GM19455 (cell line): Measurements from ENCODE around the gene MAMLD1.
"Not testable (repeated sequence)": the region's sequence is repeated elsewhere in the genome, so short reads cannot be mapped to it uniquely, and the experiment has no call there.

Experiments
- ATAC-seq: cut with Tn5 transposase; IDR thresholded peaks from one replicate; pipeline ENCODE4 v1.9.1; 2021; ENCODE audit not compliant: unreplicated experiment

MAMLD1 gene

GRCh38 chrX:150362599-150363481 is at the start of gene MAMLD1:
Gene MAMLD1 (plus strand): TSS chrX:150363317. CDS start chrX:150445517, 82,200 bp downstream.
- ATAC-seq, result no peak

- ATAC-seq, result no peak
Observed at GRCh38 chrX:150313514-150313913, 49.6 kb upstream of the MAMLD1 start.

GRCh38 chrX:150314186-150314585 is 48.9 kb upstream of the MAMLD1 start:
- no peak for ATAC-seq

GRCh38 chrX:150316564-150316963 is 46.6 kb upstream of the MAMLD1 start:
- ATAC-seq, result no peak

GRCh38 chrX:150323020-150323419 is 40.1 kb upstream of the MAMLD1 start:
- ATAC-seq, result no peak

DNA sequence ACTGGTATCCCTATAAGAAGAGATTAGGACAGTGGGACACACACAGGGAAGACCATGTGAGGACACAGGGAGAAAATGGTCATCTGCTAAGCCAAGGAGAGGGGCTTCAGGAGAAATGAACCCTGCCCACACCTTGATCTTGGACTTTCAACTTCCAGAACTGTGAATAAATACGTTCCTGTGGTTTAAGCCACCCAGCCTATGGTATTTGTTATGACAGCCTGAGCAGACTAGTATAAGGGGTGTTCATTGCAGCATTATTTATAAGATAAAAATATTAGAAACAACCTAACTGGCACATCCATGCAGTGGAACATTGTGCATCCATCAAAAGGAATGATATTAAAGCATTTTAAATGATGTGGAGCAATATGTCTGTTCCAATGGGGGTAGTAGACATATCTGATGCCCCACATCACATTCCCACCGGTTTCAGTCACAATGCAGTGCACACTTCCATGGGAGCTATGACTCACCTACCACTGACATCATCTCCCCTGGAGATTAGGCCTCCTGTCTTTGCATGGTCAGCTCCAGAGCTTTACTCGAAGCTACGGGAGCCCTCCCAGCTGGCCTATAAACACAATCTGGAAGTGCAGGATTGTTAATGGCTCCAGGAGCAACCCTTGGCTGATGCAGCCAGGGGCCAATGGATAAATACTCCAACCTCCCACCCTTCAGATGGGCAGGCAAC is 38.9 kb upstream of the MAMLD1 start:
- ATAC-seq, result no peak

DNA sequence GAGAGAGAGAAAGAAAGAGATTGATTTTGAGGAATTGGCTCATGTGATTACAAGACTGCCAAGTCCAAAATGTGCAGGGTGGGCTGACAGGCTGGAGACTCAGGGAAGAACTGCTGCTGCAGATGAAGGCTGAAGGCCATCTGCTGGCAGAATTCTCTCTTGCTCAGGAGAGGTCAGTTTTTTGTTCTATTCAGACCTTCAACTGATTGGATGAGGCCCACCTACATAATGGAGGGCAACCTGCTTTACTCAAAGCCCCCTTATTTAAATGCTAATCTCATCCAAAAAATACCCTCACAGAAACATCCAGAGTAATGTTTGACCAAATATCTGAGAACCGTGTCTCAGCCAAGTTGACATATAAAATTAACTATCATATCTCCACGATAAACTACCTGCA is 38.2 kb upstream of the MAMLD1 start:
- ATAC-seq, result no peak

DNA sequence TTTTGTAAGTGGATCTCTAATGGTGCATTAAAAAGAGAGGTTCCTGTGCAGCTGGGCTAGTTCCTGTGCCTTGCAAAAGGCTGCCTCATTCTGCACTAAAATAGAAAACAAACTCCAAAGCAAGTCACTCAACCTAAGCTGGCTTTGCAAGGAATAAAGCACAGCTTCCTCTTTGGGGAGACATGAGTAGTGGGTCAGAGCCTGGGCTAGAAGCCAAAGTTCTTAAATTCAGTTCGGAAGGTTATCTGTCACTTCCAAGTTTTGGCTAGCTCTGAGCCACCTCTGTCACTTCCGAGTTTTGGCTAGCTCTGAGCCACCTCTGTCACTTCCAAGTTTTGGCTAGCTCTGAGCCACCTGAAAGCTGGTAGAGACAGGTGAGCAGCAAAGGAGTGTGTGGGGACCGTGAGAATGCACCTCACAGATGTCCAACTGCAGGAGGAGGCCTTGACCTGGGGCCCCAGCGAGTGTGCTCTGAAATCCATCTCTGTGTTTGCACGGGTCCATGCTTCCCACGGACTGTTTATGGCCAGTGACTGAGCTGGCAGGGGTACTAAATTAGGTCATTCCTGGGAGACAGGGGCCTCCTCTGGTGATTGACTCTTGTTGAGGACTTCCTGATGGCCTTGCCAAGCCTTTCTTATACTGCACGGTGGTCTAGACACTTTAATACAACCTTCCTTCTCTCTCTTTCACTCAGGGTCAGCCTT is 36.4 kb upstream of the MAMLD1 start:
- ATAC-seq, result no peak

DNA sequence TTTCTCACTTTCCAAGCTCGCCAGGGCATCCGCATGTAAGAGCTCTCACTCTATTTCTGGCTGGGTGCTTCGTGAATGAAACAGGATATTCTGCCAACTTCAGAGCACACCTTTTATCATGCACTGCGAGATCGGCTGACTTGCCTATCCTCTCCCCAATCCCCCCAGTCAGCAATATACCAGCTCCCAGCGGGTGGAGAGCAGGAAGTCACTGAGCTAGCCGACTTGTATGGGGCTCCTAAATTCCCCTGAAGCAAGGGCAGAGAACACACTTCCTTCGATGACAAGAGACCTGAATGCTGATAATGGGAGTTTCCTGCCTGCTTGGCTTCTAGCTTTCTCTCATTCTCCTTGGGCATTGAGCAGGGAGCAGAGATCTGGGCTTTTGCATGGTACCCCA is 33.8 kb upstream of the MAMLD1 start:
- ATAC-seq, result no peak

DNA sequence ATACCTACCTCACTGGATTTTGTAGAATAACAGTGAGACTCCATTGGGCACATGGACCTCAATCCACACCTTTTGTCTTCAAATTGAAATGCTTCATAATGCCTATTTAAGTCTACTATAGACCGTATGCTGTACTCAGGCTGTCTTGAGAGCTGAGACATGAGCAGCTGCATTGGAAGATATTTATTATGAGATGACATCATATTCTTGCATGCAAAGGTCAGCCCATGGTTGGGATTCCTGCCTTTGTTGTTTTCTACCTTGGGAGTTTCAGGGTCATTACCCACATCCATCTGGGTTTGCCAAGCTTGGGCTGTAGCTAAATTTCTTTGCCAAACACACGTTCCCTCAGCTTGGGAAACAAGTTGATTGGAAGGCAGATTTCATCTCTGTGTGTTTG is 33.2 kb upstream of the MAMLD1 start:
- ATAC-seq, result no peak

DNA sequence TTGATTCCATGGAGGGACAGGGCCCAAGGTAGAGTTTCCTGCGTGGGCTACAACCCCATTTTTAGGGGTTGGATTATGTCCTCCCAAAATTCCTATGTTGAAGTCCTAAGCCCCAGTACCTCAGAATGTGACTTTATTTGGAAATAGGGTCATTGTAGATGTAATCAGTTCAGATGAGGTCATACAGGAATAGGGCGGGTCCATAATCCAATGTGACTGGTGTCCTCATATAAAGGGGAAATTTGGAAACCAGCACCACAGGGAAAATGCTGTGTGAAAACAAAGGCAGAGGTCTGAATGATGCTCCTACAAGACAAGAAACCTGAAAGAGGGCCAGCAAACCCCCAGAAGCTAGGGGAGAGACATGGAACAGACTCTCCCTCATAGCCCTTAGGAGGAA is 31.1 kb upstream of the MAMLD1 start:
- no peak for ATAC-seq

GRCh38 chrX:150334100-150334499 is 29.0 kb upstream of the MAMLD1 start:
- ATAC-seq, result no peak

DNA sequence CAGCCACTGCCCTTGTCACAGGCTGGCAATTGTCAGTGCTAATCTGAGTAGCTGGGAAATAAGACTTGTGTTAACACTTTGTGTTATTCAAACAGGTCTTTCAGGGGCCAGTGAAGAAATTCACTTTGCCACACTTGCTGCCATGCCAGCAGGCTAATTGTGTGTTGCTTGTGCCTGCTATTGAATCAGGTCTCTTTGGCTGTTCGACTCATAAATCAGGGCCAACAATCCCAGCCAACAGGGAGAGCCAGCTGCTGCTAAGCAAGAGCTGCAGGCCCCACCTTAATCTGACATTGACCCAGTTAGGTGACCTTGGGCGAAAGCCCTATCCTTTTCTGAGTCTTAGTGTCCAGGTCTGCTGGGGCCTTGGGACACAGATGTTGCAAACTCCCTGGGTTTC is 28.1 kb upstream of the MAMLD1 start:
- ATAC-seq, result no peak

- ATAC-seq, result no peak
Observed at GRCh38 chrX:150337026-150337425, 26.1 kb upstream of the MAMLD1 start.

DNA sequence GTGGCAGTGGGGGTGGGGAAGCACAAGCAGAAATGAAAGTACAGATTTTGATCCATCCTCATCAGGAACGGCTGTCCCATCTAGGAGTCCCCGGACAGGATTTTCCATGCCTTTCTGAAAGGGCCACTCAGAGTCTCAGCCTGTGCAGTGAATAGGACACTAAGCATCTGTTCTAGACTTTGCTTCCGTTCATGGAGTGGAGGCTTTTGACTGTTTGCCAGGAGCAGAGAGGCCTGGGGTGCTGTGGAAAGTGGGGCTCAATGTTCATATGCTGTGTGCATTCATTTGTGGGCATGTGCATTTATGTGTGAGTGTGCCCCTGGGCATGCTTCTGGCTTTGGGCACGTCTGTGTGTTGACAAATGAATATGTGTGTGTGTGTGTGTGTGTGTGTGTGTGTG is 25.6 kb upstream of the MAMLD1 start:
- ATAC-seq, result no peak

DNA sequence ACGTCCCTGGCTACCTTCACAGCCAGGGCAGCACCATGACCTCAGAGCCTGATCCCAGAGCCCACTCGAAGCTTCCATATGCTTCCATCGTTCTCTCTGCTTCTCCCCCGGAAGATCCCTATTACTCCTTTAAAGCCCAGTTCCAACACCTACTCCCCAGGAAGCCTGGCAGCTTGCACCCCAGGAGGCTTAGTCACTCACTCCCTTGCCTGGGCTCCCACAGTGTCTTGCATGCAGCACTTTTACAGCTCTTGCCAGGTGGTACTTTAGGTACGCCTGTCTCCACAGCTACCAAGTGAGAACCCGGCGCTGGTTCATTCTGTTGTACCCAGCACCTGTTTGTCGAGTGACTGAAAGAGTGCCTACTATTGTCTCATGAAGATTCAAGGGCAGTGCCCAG is 24.5 kb upstream of the MAMLD1 start:
- no peak for ATAC-seq

DNA sequence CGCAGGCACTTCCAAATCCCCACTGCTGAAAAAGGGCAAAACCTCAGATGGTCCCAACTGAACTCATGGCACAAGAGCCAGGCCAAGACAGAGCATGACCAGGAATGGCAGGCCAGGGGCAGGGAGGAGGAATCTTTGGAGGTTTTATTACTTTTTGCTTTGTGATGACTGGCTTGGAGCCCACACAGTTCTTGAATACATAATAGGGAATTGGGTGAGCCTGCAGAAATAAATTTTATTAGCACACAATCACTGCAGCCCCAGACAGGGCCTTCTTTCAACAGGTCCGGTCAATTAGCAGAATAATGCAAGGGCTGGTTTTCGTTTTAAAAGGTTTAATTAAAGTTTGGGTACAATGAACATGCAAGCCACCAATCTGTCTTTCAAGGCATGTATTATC is 23.4 kb upstream of the MAMLD1 start:
- no peak for ATAC-seq

DNA sequence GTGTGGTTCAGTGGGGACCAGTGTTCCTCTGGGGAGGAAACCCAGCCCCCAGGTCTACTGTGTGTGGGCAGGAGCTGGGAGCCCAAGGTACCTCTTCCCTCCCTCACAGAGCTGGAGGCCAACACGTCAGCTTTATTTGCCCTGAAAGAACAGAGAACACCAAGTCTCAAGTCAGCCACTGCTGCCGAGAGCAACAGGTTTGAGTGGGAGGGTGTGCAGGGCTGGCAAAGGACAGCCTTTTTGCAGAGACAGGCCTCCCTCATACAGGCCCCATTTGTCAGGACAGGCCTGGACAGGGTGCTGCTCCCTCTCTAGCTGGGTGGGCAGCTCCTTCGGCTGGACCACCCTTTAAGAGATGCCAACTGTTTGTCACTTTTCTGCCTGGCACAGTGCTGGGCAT is 22.8 kb upstream of the MAMLD1 start:
- ATAC-seq, result not testable (repeated sequence)

DNA sequence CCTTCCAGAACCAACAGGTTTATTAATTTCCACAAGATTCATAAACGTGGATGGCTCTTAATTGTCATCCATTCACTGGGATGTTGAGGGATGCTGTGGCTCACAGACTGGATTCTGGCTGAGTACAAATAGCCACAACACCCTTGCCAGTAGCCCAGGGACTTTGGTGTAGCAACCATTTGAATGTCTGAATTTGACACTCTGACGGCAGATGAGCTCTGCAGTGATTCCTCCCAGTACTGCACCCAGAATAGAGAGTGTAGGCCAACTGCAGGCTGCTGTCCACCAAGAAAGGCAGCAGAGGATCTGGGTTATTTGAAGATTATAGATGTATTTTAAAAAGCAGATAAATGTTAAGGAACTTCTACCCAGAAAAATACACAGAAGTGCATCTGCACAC is 15.6 kb upstream of the MAMLD1 start:
- ATAC-seq, result no peak

GRCh38 chrX:150348365-150348764 is 14.8 kb upstream of the MAMLD1 start:
- ATAC-seq, result no peak

DNA sequence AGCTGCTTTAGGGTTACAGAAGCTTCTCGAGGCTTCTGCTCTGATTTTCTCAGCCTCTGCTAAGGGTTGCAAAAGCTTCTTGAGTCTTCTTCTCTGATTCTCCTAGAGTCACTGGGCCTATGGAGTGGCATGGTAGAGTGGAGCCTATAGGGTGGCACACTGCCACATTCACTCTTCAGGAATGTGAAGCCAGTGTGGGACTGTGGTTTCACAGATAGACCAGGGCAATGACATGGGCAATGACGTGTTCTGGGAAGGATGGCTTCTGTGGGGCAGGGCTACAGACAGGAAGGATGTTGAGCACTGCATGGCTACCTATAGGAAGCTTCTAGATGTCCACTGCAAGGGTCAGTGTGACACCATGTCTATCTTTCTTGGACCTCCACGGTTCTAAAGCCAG is 11.0 kb upstream of the MAMLD1 start:
- no peak for ATAC-seq

DNA sequence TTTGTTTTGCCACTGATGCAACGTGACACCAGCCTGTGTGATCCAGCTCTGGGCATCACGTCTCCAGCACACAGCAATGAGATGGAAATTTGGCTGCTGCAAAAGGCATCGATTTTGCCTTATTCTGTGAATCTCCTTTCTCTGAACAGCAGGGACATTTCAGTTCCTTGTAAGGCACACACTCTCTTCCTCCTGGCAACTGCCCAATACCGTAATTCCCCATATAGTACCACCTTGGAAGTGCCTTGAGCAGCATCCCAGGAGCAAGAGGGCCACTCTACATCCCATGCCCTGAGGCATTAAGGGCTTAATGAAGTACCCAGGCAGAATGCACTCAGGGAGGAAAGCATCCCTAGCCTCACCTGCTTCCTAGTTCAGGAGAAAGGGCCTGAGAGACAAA is 10.5 kb upstream of the MAMLD1 start:
- no peak for ATAC-seq
